BJ (cell line): ENCODE results near the gene DNAH7. TPM values are rescaled to one million over a fixed set of nuclear protein-coding genes. Genes with fewer than 3 reads are reported as not detected.
"Not testable (repeated sequence)": the region's sequence is repeated elsewhere in the genome, so short reads cannot be mapped to it uniquely, and the experiment has no call there.

Experiments
- CTCF ChIA-PET: fragments of 350-600 bp; formaldehyde crosslinking; extraction: SDS; loops from one replicate; lab custom pipeline; 2021; ENCODE audit warnings: antibody characterized with exemption, inconsistent platforms; lab: Yijun Ruan, JAX
- POLR2A ChIA-PET: fragments of 300-600 bp; sonication (Branson Sonifier 250); formaldehyde crosslinking; extraction: SDS; loops from one replicate; lab custom pipeline; 2021; ENCODE audit warnings: antibody characterized with exemption; lab: Charles Lee
- DNase-seq: peaks from one replicate; pipeline ENCODE4 v3.0.0-alpha.2; 2011; ENCODE audit warnings: low read depth
- H3K27me3 ChIP-seq: 2 replicates; pipeline ENCODE4 v1.6.0; 2011; ENCODE audit warnings: low read length; ENCODE audit not compliant: control insufficient read depth, insufficient read depth
- H3K36me3 ChIP-seq: 2 replicates; pipeline ENCODE4 v1.5.1; 2011; ENCODE audit warnings: low read length; ENCODE audit not compliant: control insufficient read depth, insufficient read depth
- H3K4me3 ChIP-seq: 2 replicates; pipeline ENCODE4 v1.5.1; 2011; ENCODE audit warnings: low read depth, mild to moderate bottlenecking, control low read depth, low read length
- polyA plus RNA-seq: library from polyadenylated mRNA; depleted of rRNA; stranded (reverse); fragments of >200 nt; gene quantifications from 2 replicates; pipeline ENCODE4 v1.2.3, GENCODE V29; 2011
- TF ChIP-seq, protein P1 (sequence below): IDR thresholded peaks from 2 replicates; pipeline ENCODE4 v1.5.1; 2011; ENCODE audit warnings: low read depth, mild to moderate bottlenecking, control low read depth, inconsistent platforms, low read length, moderate library complexity; ENCODE audit not compliant: insufficient read depth

The DNAH7 gene
- polyA plus RNA-seq, 1 experiment: 0.15 TPM

DNA sequence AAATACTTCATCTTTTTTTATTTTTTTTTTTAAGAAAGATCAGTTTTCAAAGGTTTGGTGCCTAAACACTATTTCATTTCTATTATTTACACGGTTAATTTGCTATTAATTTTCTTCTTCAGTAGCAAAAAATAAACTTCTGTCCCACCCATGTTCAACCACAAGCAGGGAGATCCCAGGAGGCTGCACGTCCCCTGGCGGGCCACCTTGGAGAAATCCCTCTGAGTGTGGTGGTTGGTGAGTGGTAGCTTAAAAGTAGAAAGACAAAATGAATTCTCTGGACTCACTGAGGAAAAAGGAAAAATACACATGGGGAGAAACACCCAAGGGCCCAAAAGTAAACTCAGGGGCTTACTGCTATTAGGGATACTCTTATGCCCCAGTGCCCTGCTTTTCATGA lies 143.5 kb downstream of the DNAH7 start:
- H3K4me3 ChIP-seq: no peak overlapping the region
- no peaks in the 10 kb centered on the region for H3K36me3 ChIP-seq
- CTCF ChIA-PET: no interaction called here
- DNase-seq: no peak
- H3K27me3 ChIP-seq: no peaks in the 10 kb centered on the region
- POLR2A ChIA-PET: no interaction called here
- TF ChIP-seq, protein P1, sequence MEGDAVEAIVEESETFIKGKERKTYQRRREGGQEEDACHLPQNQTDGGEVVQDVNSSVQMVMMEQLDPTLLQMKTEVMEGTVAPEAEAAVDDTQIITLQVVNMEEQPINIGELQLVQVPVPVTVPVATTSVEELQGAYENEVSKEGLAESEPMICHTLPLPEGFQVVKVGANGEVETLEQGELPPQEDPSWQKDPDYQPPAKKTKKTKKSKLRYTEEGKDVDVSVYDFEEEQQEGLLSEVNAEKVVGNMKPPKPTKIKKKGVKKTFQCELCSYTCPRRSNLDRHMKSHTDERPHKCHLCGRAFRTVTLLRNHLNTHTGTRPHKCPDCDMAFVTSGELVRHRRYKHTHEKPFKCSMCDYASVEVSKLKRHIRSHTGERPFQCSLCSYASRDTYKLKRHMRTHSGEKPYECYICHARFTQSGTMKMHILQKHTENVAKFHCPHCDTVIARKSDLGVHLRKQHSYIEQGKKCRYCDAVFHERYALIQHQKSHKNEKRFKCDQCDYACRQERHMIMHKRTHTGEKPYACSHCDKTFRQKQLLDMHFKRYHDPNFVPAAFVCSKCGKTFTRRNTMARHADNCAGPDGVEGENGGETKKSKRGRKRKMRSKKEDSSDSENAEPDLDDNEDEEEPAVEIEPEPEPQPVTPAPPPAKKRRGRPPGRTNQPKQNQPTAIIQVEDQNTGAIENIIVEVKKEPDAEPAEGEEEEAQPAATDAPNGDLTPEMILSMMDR: no peak

DNA sequence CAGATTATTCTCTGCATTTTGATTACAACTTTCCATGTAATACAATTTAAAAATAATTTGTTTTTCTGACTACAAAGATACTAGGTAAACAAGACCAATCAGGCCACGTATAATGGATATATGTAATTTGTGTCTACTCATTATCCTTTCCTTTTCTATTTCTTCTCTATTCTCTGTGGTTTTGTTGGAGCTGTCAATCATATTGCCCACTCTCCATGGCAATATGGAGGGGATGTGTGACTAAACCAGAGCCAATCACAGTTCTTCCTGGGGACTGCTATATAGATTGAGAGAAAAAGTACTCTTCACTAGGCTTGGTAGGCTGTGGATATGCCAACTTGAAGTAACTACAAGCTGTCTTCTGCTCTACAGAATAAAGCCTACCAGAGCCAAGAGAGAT lies 144.7 kb downstream of the DNAH7 start:
- POLR2A ChIA-PET: no interaction called here
- TF ChIP-seq, protein P1: no peak
- DNase-seq: no peak
- CTCF ChIA-PET: no interaction called here
- H3K27me3 ChIP-seq: no peaks in the 10 kb centered on the region
- H3K4me3 ChIP-seq: no peak overlapping the region
- no peaks in the 10 kb centered on the region for H3K36me3 ChIP-seq

DNA sequence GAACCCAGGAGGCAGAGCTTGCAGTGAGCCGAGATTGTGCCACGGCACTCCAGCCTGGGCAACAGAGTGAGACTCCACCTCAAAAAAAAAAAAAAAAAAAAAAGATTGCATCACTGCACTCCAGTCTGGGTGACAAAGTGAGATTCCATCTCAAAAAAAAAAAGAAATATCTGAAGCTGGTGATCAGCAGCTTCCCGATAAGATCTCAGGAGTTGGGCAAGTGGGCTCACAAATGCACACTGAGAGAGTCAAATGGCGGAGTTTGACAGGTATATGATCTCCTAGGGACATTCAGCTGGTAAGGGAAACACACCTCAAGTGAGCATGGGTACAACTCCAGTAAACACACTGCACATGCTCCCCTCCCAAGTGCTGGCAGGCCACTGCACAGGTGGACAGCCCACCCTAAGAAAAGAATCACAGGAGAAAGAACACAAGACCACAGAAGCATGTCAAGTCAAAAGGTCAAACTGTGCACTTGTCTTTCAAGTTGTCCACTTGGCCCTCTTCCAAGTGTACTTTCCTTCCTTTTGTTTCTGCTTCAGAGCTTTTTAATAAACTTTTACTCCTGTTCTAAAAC lies 151.5 kb downstream of the DNAH7 start:
- POLR2A ChIA-PET, CTCF ChIA-PET, H3K27me3 ChIP-seq, H3K36me3 ChIP-seq, DNase-seq, H3K4me3 ChIP-seq: not testable (repeated sequence)

DNA sequence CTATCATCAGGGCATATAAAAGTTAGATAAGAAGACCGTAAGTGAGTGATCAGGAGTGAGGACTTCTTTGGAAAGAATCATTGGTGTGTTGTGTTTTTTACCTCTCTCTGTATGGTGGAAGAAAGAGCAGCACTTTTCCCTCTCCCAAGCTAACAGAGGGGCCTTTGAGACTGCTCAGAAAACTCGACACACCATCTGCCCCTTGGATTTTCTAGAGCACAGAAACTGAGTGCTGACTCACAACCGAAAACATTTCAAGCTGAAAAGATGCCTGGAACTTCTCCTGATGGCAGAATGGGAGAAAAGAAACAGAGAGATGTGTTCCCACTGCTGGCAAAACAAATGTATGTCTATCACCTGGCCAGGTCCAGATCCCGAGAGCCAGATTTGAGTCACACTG lies 156.6 kb downstream of the DNAH7 start:
- no peak for DNase-seq
- CTCF ChIA-PET: no interaction called here
- TF ChIP-seq, protein P1: no peak

DNA sequence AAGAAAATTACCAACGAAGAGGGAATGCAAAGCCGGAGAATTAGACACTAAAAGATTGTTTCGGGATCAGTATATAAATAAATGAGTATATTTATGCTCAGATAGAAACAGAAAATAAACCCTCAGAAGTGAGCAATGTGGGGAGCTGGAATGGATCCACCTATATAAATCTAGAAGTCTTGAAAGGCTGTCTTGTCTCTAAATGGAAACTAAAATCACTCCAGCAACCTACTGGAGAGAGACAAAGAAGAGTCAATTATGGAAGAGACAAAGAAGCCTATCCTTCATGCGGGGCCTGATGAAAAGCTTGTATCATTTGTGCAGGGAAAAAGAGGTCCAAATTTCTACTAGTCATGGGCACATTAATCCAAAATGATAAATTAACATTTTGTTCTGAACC lies 158.1 kb downstream of the DNAH7 start:
- TF ChIP-seq, protein P1: no peak
- POLR2A ChIA-PET: no interaction called here
- CTCF ChIA-PET: no interaction called here
- no peak overlapping the region for H3K4me3 ChIP-seq
- no peak for DNase-seq
- no peaks in the 10 kb centered on the region for H3K27me3 ChIP-seq
- H3K36me3 ChIP-seq: no peaks in the 10 kb centered on the region

More for the DNA sequence above, 156.6 kb downstream of the DNAH7 start:
- Histone ChIP-seq H3K27me3 (no peaks in the 10 kb centered on the region), H3K36me3 (no peaks in the 10 kb centered on the region), H3K4me3 (no peak overlapping the region)
- POLR2A ChIA-PET: no interaction called here

DNA sequence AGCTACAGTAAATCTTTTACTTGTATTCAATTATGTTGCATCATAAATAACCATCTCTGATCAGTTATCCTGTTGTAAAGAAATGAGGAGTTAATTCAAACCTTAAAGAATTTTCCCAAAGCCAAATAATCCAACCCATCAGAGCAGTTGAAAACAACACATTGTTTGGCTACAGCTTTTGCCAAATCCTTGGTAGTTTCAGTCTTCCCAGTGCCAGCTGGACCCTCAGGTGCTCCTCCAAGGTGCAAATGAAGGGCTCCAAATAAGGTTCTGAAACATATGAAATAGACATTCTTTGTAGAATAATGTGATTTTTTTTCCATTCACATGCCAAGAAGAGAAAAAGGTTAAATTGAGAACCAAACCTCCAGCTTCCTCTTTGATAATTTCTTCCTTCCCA lies 158.7 kb downstream of the DNAH7 start:
- H3K27me3 ChIP-seq: no peaks in the 10 kb centered on the region
- TF ChIP-seq, protein P1: no peak
- H3K4me3 ChIP-seq: no peak overlapping the region
- DNase-seq: no peak
- CTCF ChIA-PET: no interaction called here
- POLR2A ChIA-PET: no interaction called here
- no peaks in the 10 kb centered on the region for H3K36me3 ChIP-seq
